Mesodermal cell (in vitro differentiated cells): ENCODE data around the gene ACAA2.
"Not testable (repeated sequence)": the region's sequence is repeated elsewhere in the genome, so short reads cannot be mapped to it uniquely, and the experiment has no call there.

Experiments used
- H3K27ac ChIP-seq: 2 replicates; pipeline ENCODE4 v1.7.0; 2013; ENCODE audit warnings: mild to moderate bottlenecking, low read depth, low read length, moderate library complexity; ENCODE audit not compliant: severe bottlenecking
- H3K36me3 ChIP-seq: 2 replicates; pipeline ENCODE4 v1.7.1; 2013; ENCODE audit warnings: mild to moderate bottlenecking, low read length, moderate library complexity; ENCODE audit not compliant: control insufficient read depth, insufficient read depth
- H3K4me1 ChIP-seq: one replicate; pipeline ENCODE4 v1.7.1; 2013; ENCODE audit warnings: mild to moderate bottlenecking, low read length; ENCODE audit not compliant: insufficient read depth, control insufficient read depth, poor library complexity, severe bottlenecking
- H3K4me3 ChIP-seq: 2 replicates; pipeline ENCODE4 v1.7.0; 2013; ENCODE audit warnings: low read length, control low read depth, mild to moderate bottlenecking; ENCODE audit not compliant: insufficient read depth, poor library complexity, severe bottlenecking; ENCODE audit errors: extremely low read depth
- H3K9me3 ChIP-seq: 2 replicates; pipeline ENCODE4 v1.7.1; 2013; ENCODE audit warnings: mild to moderate bottlenecking, low read length, moderate library complexity; ENCODE audit not compliant: control insufficient read depth
- WGBS, 2 experiments: methylation state at CpG; one replicate each; pipeline ENCODE4 v1.1.5; 2013; ENCODE audit warnings: missing lambda C conversion rate in 2 of 2; ENCODE audit not compliant: insufficient coverage in 2 of 2; 5-methylcytosine and 5-hydroxymethylcytosine counted together

The ACAA2 gene

GRCh38 chr18:49812286-49813068, 856 bp downstream of the ACAA2 start:
- peaks cover 11% of the 10 kb centered on the region for H3K36me3 ChIP-seq
- H3K4me3 ChIP-seq = peak overlapping the region; percentile 72
- H3K4me1 ChIP-seq = peaks cover 7% of the 10 kb centered on the region
- WGBS, 2 experiments = 20 to 36% methylated on average over 9 to 10 of the region's 13 CpGs
- H3K9me3 ChIP-seq = peaks cover 18% of the 10 kb centered on the region
- H3K27ac ChIP-seq = no peak overlapping the region

GRCh38 chr18:49811151-49811938, 2.0 kb downstream of the ACAA2 start:
- peaks cover 18% of the 10 kb centered on the region for H3K9me3 ChIP-seq
- H3K27ac ChIP-seq = no peak overlapping the region
- peaks cover 13% of the 10 kb centered on the region for H3K36me3 ChIP-seq
- H3K4me1 ChIP-seq = peaks cover 7% of the 10 kb centered on the region
- 80 to 83% methylated on average over 2 to 3 of the region's 7 CpGs for WGBS, 2 experiments
- H3K4me3 ChIP-seq = no peak overlapping the region

- 95 to 97% methylated on average over 4 to 8 of the region's 10 CpGs for WGBS, 2 experiments
- not testable (repeated sequence) for H3K4me3 ChIP-seq, H3K4me1 ChIP-seq, H3K27ac ChIP-seq
- peaks cover 13% of the 10 kb centered on the region for H3K36me3 ChIP-seq
- peaks cover 18% of the 10 kb centered on the region for H3K9me3 ChIP-seq
Measured at GRCh38 chr18:49808553-49809191, 4.7 kb downstream of the ACAA2 start.

- Histone ChIP-seq H3K36me3 (peaks cover 30% of the 10 kb centered on the region), H3K9me3 (peaks cover 13% of the 10 kb centered on the region), H3K4me3 (no peak overlapping the region), H3K4me1 (no peaks in the 10 kb centered on the region), H3K27ac (no peak overlapping the region)
- 100% methylated on average over 1 of the region's 5 CpGs for WGBS, 2 experiments
Measured at GRCh38 chr18:49804096-49804495, 9.2 kb downstream of the ACAA2 start.

GRCh38 chr18:49802623-49803022, 10.7 kb downstream of the ACAA2 start:
- no peak overlapping the region for H3K4me3 ChIP-seq
- H3K36me3 ChIP-seq = peaks cover 38% of the 10 kb centered on the region
- WGBS, 2 experiments = 100% methylated on average over 3 of the region's 4 CpGs; no CpG with 5 or more reads in 1 of the 2 experiments
- H3K27ac ChIP-seq = no peak overlapping the region
- H3K4me1 ChIP-seq = no peaks in the 10 kb centered on the region
- no peaks in the 10 kb centered on the region for H3K9me3 ChIP-seq

- 80% methylated on average over 1 of the region's 5 CpGs; no CpG with 5 or more reads in 1 of the 2 experiments for WGBS, 2 experiments
Measured at GRCh38 chr18:49800491-49800890, 12.8 kb downstream of the ACAA2 start.

GRCh38 chr18:49799806-49800205, 13.5 kb downstream of the ACAA2 start:
- WGBS, 2 experiments = 87 to 100% methylated on average over 3 to 6 of the region's 29 CpGs
- not testable (repeated sequence) for H3K4me3 ChIP-seq, H3K27ac ChIP-seq, H3K9me3 ChIP-seq, H3K4me1 ChIP-seq
- peaks cover 47% of the 10 kb centered on the region for H3K36me3 ChIP-seq

More at GRCh38 chr18:49800491-49800890, 12.8 kb downstream of the ACAA2 start:
- H3K9me3 ChIP-seq, H3K4me3 ChIP-seq, H3K27ac ChIP-seq, H3K4me1 ChIP-seq: not testable (repeated sequence)
- peaks cover 47% of the 10 kb centered on the region for H3K36me3 ChIP-seq

GRCh38 chr18:49798001-49798400, 15.3 kb downstream of the ACAA2 start:
- H3K27ac ChIP-seq = no peak overlapping the region
- H3K9me3 ChIP-seq = no peaks in the 10 kb centered on the region
- no peaks in the 10 kb centered on the region for H3K4me1 ChIP-seq
- peaks cover 60% of the 10 kb centered on the region for H3K36me3 ChIP-seq
- no CpG with 5 or more reads among the region's 4 CpGs for WGBS, 2 experiments
- no peak overlapping the region for H3K4me3 ChIP-seq

- Histone ChIP-seq H3K36me3 (peaks cover 59% of the 10 kb centered on the region), H3K4me3 (no peak overlapping the region), H3K27ac (no peak overlapping the region), H3K4me1 (no peaks in the 10 kb centered on the region), H3K9me3 (no peaks in the 10 kb centered on the region)
- WGBS, 2 experiments = 72 to 95% methylated on average over 2 of the region's 7 CpGs
Measured at GRCh38 chr18:49795612-49796552, 17.5 kb downstream of the ACAA2 start.

- Histone ChIP-seq H3K36me3 (peaks cover 71% of the 10 kb centered on the region), H3K9me3 (no peaks in the 10 kb centered on the region), H3K4me1 (no peaks in the 10 kb centered on the region), H3K27ac (no peak overlapping the region), H3K4me3 (no peak overlapping the region)
- WGBS, 2 experiments = no CpG with 5 or more reads among the region's 3 CpGs
Measured at GRCh38 chr18:49794743-49795142, 18.6 kb downstream of the ACAA2 start.
